Astrocyte (in vitro differentiated cells and primary cell): ENCODE results near the gene SPIN1. TPM values are rescaled to one million over a fixed set of nuclear protein-coding genes. Genes with fewer than 3 reads are reported as not detected.

Experiments
- DNase-seq: peaks from one replicate; pipeline ENCODE4 v3.0.0-alpha.2; 2010; ENCODE audit warnings: low read depth
- FAIRE-seq: peaks from 2 replicates; lab custom pipeline; 2011; peaks lifted over from hg19 to GRCh38; lab: Jason Lieb, UNC
- H2AFZ ChIP-seq: 2 replicates; pipeline ENCODE4 v1.6.0; 2012; ENCODE audit warnings: low read depth, low read length, inconsistent platforms
- H3K27ac ChIP-seq: 2 replicates; pipeline ENCODE4 v1.5.1; 2011; ENCODE audit warnings: low read depth, low read length, inconsistent platforms
- H3K27me3 ChIP-seq: 2 replicates; pipeline ENCODE4 v1.6.0; 2011; ENCODE audit warnings: low read length, inconsistent platforms; ENCODE audit not compliant: insufficient read depth
- H3K36me3 ChIP-seq: 2 replicates; pipeline ENCODE4 v1.5.1; 2011; ENCODE audit warnings: low read length, inconsistent platforms; ENCODE audit not compliant: insufficient read depth
- H3K4me1 ChIP-seq: 2 replicates; pipeline ENCODE4 v1.5.1; 2011; ENCODE audit warnings: low read length, inconsistent platforms; ENCODE audit not compliant: insufficient read depth
- H3K4me2 ChIP-seq: 2 replicates; pipeline ENCODE4 v1.6.0; 2012; ENCODE audit warnings: low read length, inconsistent platforms
- H3K4me3 ChIP-seq: 2 replicates; pipeline ENCODE4 v1.5.1; 2011; ENCODE audit warnings: low read depth, mild to moderate bottlenecking, low read length, inconsistent platforms; ENCODE audit not compliant: insufficient read depth
- H3K79me2 ChIP-seq: 2 replicates; pipeline ENCODE4 v1.6.0; 2012; ENCODE audit warnings: mild to moderate bottlenecking, low read length, inconsistent platforms; ENCODE audit not compliant: insufficient read depth
- H3K9ac ChIP-seq: 2 replicates; pipeline ENCODE4 v1.6.0; 2012; ENCODE audit warnings: mild to moderate bottlenecking, low read length, inconsistent platforms
- H3K9me3 ChIP-seq: 2 replicates; pipeline ENCODE4 v1.5.1; 2012; ENCODE audit warnings: low read depth, mild to moderate bottlenecking, low read length, inconsistent platforms; ENCODE audit not compliant: insufficient read depth
- H4K20me1 ChIP-seq: 2 replicates; pipeline ENCODE4 v1.6.0; 2012; ENCODE audit warnings: low read length, inconsistent platforms; ENCODE audit not compliant: insufficient read depth
- H3K27ac Mint-ChIP-seq: one replicate; pipeline ENCODE4 v1.8.0; 2021; ENCODE audit warnings: mild to moderate bottlenecking, mixed read lengths; ENCODE audit not compliant: unreplicated experiment
- H3K27me3 Mint-ChIP-seq: one replicate; pipeline ENCODE4 v1.8.0; 2021; ENCODE audit warnings: low read depth, mixed read lengths; ENCODE audit not compliant: unreplicated experiment
- H3K36me3 Mint-ChIP-seq: one replicate; pipeline ENCODE4 v1.8.0; 2021; ENCODE audit warnings: low read depth, mixed read lengths; ENCODE audit not compliant: unreplicated experiment
- H3K4me1 Mint-ChIP-seq: one replicate; pipeline ENCODE4 v1.8.0; 2021; ENCODE audit warnings: low read depth, mixed read lengths; ENCODE audit not compliant: unreplicated experiment
- H3K4me3 Mint-ChIP-seq: one replicate; pipeline ENCODE4 v1.8.0; 2021; ENCODE audit warnings: mild to moderate bottlenecking, moderate library complexity, mixed read lengths; ENCODE audit not compliant: unreplicated experiment
- H3K9me3 Mint-ChIP-seq: one replicate; pipeline ENCODE4 v1.8.0; 2021; ENCODE audit warnings: mild to moderate bottlenecking, mixed read lengths; ENCODE audit not compliant: unreplicated experiment
- EZH2 ChIP-seq: IDR thresholded peaks from 2 replicates; pipeline ENCODE4 v1.6.1; 2012; ENCODE audit warnings: mild to moderate bottlenecking, low read length, inconsistent platforms; ENCODE audit not compliant: insufficient read depth
- total RNA-seq: library from RNA; stranded (reverse); gene quantifications from 2 replicates; pipeline ENCODE4 v1.2.1, GENCODE V29; 2021
- TF ChIP-seq, protein P1 (sequence below): IDR thresholded peaks from 2 replicates; pipeline ENCODE4 v1.5.1; 2011; ENCODE audit warnings: low read depth, mild to moderate bottlenecking, inconsistent platforms, low read length, moderate library complexity; ENCODE audit not compliant: insufficient read depth

Gene SPIN1
- total RNA-seq, 1 donor from 2014 or later: 74.1 TPM

GRCh38 chr9:88437210-88438146 is 49.2 kb downstream of the SPIN1 start:
- Histone ChIP-seq H3K79me2 (peaks cover 80% of the 10 kb centered on the region), H2AFZ (no peak overlapping the region), H3K4me2 (no peak overlapping the region), H3K4me3 (no peak overlapping the region), H3K4me1 (peaks cover 5% of the 10 kb centered on the region), H3K27me3 (no peaks in the 10 kb centered on the region), H3K9me3 (no peaks in the 10 kb centered on the region), H3K9ac (no peak overlapping the region), H4K20me1 (peaks cover 37% of the 10 kb centered on the region), H3K36me3 (peaks cover 21% of the 10 kb centered on the region), H3K27ac (no peak overlapping the region)
- Mint-ChIP-seq H3K27ac (no peak overlapping the region), H3K4me3 (no peak overlapping the region), H3K9me3 (peaks cover 2% of the 10 kb centered on the region), H3K4me1 (peaks cover 30% of the 10 kb centered on the region), H3K27me3 (no peaks in the 10 kb centered on the region), H3K36me3 (peaks cover 25% of the 10 kb centered on the region)
- TF ChIP-seq, protein P1, sequence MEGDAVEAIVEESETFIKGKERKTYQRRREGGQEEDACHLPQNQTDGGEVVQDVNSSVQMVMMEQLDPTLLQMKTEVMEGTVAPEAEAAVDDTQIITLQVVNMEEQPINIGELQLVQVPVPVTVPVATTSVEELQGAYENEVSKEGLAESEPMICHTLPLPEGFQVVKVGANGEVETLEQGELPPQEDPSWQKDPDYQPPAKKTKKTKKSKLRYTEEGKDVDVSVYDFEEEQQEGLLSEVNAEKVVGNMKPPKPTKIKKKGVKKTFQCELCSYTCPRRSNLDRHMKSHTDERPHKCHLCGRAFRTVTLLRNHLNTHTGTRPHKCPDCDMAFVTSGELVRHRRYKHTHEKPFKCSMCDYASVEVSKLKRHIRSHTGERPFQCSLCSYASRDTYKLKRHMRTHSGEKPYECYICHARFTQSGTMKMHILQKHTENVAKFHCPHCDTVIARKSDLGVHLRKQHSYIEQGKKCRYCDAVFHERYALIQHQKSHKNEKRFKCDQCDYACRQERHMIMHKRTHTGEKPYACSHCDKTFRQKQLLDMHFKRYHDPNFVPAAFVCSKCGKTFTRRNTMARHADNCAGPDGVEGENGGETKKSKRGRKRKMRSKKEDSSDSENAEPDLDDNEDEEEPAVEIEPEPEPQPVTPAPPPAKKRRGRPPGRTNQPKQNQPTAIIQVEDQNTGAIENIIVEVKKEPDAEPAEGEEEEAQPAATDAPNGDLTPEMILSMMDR: no peak
- TF ChIP-seq EZH2: no peak
- no peak for DNase-seq
- no peak for FAIRE-seq

- H3K36me3 ChIP-seq: peaks cover 14% of the 10 kb centered on the region
- H3K4me1 ChIP-seq: peaks cover 2% of the 10 kb centered on the region
- no peak for DNase-seq
- no peak overlapping the region for H3K9ac ChIP-seq
- Mint-ChIP-seq H3K36me3 (peaks cover 18% of the 10 kb centered on the region), H3K9me3 (peaks cover 2% of the 10 kb centered on the region), H3K27ac (no peak overlapping the region), H3K4me1 (peaks cover 33% of the 10 kb centered on the region), H3K27me3 (no peaks in the 10 kb centered on the region), H3K4me3 (no peak overlapping the region)
- H2AFZ ChIP-seq: no peak overlapping the region
- H3K27ac ChIP-seq: no peak overlapping the region
- H3K9me3 ChIP-seq: no peaks in the 10 kb centered on the region
- TF ChIP-seq EZH2: no peak
- TF ChIP-seq, protein P1: no peak
- no peaks in the 10 kb centered on the region for H3K27me3 ChIP-seq
- H3K4me2 ChIP-seq: no peak overlapping the region
- peaks cover 87% of the 10 kb centered on the region for H3K79me2 ChIP-seq
- H3K4me3 ChIP-seq: no peak overlapping the region
- FAIRE-seq: no peak
- H4K20me1 ChIP-seq: peaks cover 39% of the 10 kb centered on the region
These were observed 50.6 kb downstream of the SPIN1 start for GRCh38 chr9:88438811-88439210.
